PFSK-1 (cell line): ENCODE measurements around the gene TLR1.

ENCODE experiments used
- POLR2AphosphoS5 ChIP-seq: IDR thresholded peaks from 2 replicates; pipeline ENCODE4 v1.6.1; 2012; ENCODE audit warnings: low read depth, mild to moderate bottlenecking, control low read depth, low read length, moderate library complexity
- TF ChIP-seq, protein P1 (sequence below), 2 experiments: IDR thresholded peaks; 2 replicates each; pipeline versions ENCODE4 v1.6.1 to v1.8.0; 2011 to 2012; ENCODE audit warnings: low read depth in 2 of 2, low read length in 2 of 2, control low read depth in 1 of 2, inconsistent platforms in 1 of 2, mild to moderate bottlenecking in 1 of 2, moderate library complexity in 1 of 2; ENCODE audit not compliant: insufficient read depth in 1 of 2

DNA sequence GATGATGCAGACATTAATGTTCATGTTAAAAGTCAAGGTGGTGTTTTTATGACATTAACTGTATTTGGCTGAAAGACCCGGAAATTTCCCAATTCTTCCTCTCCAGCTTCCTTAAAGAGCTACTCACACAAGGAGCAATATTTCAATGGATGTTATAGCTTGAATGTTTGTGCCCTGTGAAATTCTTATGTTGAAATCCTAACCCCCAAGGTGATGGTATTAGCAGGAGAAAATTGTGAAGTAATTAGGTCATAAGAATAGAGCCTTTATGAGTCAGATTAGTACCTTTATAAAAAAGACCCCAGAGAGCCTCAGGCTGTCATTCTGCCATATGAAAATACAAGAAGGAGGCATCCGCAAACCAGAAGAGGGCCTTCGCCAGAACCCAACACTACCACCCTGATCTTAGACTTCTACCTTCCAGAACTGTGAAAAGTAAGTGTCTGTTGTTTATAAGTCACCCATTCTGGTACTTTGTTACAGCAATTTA, 3.6 kb downstream of the TLR1 start:
- TF ChIP-seq POLR2AphosphoS5, result no peak
- TF ChIP-seq, protein P1, sequence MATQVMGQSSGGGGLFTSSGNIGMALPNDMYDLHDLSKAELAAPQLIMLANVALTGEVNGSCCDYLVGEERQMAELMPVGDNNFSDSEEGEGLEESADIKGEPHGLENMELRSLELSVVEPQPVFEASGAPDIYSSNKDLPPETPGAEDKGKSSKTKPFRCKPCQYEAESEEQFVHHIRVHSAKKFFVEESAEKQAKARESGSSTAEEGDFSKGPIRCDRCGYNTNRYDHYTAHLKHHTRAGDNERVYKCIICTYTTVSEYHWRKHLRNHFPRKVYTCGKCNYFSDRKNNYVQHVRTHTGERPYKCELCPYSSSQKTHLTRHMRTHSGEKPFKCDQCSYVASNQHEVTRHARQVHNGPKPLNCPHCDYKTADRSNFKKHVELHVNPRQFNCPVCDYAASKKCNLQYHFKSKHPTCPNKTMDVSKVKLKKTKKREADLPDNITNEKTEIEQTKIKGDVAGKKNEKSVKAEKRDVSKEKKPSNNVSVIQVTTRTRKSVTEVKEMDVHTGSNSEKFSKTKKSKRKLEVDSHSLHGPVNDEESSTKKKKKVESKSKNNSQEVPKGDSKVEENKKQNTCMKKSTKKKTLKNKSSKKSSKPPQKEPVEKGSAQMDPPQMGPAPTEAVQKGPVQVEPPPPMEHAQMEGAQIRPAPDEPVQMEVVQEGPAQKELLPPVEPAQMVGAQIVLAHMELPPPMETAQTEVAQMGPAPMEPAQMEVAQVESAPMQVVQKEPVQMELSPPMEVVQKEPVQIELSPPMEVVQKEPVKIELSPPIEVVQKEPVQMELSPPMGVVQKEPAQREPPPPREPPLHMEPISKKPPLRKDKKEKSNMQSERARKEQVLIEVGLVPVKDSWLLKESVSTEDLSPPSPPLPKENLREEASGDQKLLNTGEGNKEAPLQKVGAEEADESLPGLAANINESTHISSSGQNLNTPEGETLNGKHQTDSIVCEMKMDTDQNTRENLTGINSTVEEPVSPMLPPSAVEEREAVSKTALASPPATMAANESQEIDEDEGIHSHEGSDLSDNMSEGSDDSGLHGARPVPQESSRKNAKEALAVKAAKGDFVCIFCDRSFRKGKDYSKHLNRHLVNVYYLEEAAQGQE (IDR thresholded peaks at IDR 0.05; ENCODE audit: insufficient read depth in 1 of 2, low read depth in 2 of 2, low read length in 2 of 2), result no peak
